Fibroblast of lung (primary cell): Measurements from ENCODE around the gene CPA4. TPM values are rescaled to one million over a fixed set of nuclear protein-coding genes. Genes with fewer than 3 reads are reported as not detected.

Experiments
- DNase-seq, 2 donors: peaks; one replicate each; pipeline versions ENCODE4 v3.0.0 to v3.0.0-alpha.2; 2010; ENCODE audit warnings: low read depth in 2 of 2
- H2AFZ ChIP-seq: 2 replicates; pipeline ENCODE4 v1.5.1; 2012; ENCODE audit warnings: low read length, control low read depth, inconsistent platforms
- H3K27ac ChIP-seq: 2 replicates; pipeline ENCODE4 v1.5.1; 2011; ENCODE audit warnings: low read length, control low read depth; ENCODE audit not compliant: insufficient read depth
- H3K27me3 ChIP-seq: 2 replicates; pipeline ENCODE4 v1.5.1; 2011; ENCODE audit warnings: mild to moderate bottlenecking, low read length; ENCODE audit not compliant: control insufficient read depth, insufficient read depth
- H3K36me3 ChIP-seq: 2 replicates; pipeline ENCODE4 v1.5.1; 2011; ENCODE audit warnings: low read length; ENCODE audit not compliant: control insufficient read depth, insufficient read depth
- H3K4me1 ChIP-seq: 2 replicates; pipeline ENCODE4 v1.5.1; 2011; ENCODE audit warnings: low read length; ENCODE audit not compliant: control insufficient read depth, insufficient read depth; ENCODE audit errors: extremely low read depth
- H3K4me2 ChIP-seq: 2 replicates; pipeline ENCODE4 v1.5.1; 2011; ENCODE audit warnings: low read length, control low read depth; ENCODE audit not compliant: insufficient read depth; ENCODE audit errors: extremely low read depth
- H3K4me3 ChIP-seq, 4 experiments: fragments of 200-600 bp in 1 of 4; sonication (generic) in 1 of 4; replicated peaks in 1 of 4; 2 replicates each; pipeline ENCODE4 v1.5.1; 2011 to 2016; ENCODE audit warnings: low read length in 4 of 4, low read depth in 3 of 4, mild to moderate bottlenecking in 3 of 4, control low read depth in 2 of 4, inconsistent platforms in 1 of 4, mixed read lengths in 1 of 4; ENCODE audit not compliant: insufficient read depth in 1 of 4; ENCODE audit errors: control extremely low read depth in 1 of 4
- H3K79me2 ChIP-seq: 2 replicates; pipeline ENCODE4 v1.5.1; 2012; ENCODE audit warnings: mild to moderate bottlenecking, low read length, inconsistent platforms; ENCODE audit not compliant: control insufficient read depth, insufficient read depth
- H3K9ac ChIP-seq: 2 replicates; pipeline ENCODE4 v1.5.1; 2011; ENCODE audit warnings: mild to moderate bottlenecking, low read length, control low read depth; ENCODE audit not compliant: insufficient read depth
- H3K9me3 ChIP-seq: 2 replicates; pipeline ENCODE4 v1.5.1; 2012; ENCODE audit warnings: low read depth, low read length; ENCODE audit not compliant: control insufficient read depth, insufficient read depth
- H4K20me1 ChIP-seq: 2 replicates; pipeline ENCODE4 v1.5.1; 2011; ENCODE audit warnings: low read length; ENCODE audit not compliant: control insufficient read depth, insufficient read depth; ENCODE audit errors: extremely low read depth
- EZH2 ChIP-seq: IDR thresholded peaks from 2 replicates; pipeline ENCODE4 v1.5.1; 2012; ENCODE audit warnings: low read length, control low read depth, mild to moderate bottlenecking; ENCODE audit errors: missing control alignments
- polyA plus RNA-seq, 2 donors: library from polyadenylated mRNA; depleted of rRNA in 1 of 2; stranded (reverse) in 1 of 2; unstranded in 1 of 2; fragments of >200 nt; gene quantifications; 2 replicates each; pipeline ENCODE4 v1.2.1, GENCODE V29; 2011 to 2012; ENCODE audit warnings: missing spikeins in 1 of 2
- total RNA-seq: library from RNA; depleted of rRNA; stranded (reverse); fragments of >200 nt; gene quantifications from 2 replicates; pipeline ENCODE4 v1.2.1, GENCODE V29; 2014
- TF ChIP-seq, protein P1 (sequence below), 2 donors: IDR thresholded peaks in 1 of 2; conservative IDR thresholded peaks in 1 of 2; 1 replicate in 1 of 2; 2 replicates in 1 of 2; pipeline ENCODE4 v1.5.1; 2011 to 2012; ENCODE audit warnings: low read length in 2 of 2, control low read depth in 1 of 2, inconsistent platforms in 1 of 2, low read depth in 1 of 2, mild to moderate bottlenecking in 1 of 2

The CPA4 gene
- total and polyA plus RNA-seq, 2 donors (not counting 1 experiment from before 2014, with no cell fraction given), result 6.4 to 48.3 TPM

DNA sequence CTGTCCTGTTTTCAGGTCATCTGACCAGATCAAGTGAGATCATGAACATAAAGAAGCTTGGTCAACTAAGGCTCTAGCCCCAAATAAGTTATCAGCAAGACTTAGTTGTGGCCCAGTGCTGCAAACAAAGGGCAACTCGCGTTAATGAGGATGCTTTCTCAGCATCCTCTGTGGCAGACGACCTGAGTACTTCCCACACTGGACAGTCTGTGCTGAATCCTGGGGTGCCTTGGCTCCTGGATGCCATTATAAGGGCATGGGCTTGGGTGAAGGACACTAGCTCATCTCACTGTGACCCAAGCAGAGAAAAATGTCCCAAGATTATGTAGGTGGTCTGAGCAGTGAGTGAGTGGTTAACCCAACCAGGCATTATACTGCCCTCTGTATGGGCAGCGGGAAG, 65.5 kb downstream of the CPA4 start:
- Histone ChIP-seq H3K27me3 (no peaks in the 10 kb centered on the region), H3K4me3 (no peak overlapping the region), H2AFZ (no peak overlapping the region), H3K27ac (no peak overlapping the region), H3K9ac (no peak overlapping the region), H3K9me3 (no peaks in the 10 kb centered on the region), H4K20me1 (no peaks in the 10 kb centered on the region), H3K36me3 (no peaks in the 10 kb centered on the region), H3K79me2 (no peaks in the 10 kb centered on the region), H3K4me1 (peaks cover 17% of the 10 kb centered on the region), H3K4me2 (no peak overlapping the region)
- TF ChIP-seq, protein P1, sequence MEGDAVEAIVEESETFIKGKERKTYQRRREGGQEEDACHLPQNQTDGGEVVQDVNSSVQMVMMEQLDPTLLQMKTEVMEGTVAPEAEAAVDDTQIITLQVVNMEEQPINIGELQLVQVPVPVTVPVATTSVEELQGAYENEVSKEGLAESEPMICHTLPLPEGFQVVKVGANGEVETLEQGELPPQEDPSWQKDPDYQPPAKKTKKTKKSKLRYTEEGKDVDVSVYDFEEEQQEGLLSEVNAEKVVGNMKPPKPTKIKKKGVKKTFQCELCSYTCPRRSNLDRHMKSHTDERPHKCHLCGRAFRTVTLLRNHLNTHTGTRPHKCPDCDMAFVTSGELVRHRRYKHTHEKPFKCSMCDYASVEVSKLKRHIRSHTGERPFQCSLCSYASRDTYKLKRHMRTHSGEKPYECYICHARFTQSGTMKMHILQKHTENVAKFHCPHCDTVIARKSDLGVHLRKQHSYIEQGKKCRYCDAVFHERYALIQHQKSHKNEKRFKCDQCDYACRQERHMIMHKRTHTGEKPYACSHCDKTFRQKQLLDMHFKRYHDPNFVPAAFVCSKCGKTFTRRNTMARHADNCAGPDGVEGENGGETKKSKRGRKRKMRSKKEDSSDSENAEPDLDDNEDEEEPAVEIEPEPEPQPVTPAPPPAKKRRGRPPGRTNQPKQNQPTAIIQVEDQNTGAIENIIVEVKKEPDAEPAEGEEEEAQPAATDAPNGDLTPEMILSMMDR (conservative IDR thresholded peaks at IDR 0.05 in 1 of 2, IDR thresholded peaks at IDR 0.05 in 1 of 2; ENCODE audit: low read depth in 1 of 2, low read length in 2 of 2), result no peak
- no peak for TF ChIP-seq EZH2
- no peak for DNase-seq

DNA sequence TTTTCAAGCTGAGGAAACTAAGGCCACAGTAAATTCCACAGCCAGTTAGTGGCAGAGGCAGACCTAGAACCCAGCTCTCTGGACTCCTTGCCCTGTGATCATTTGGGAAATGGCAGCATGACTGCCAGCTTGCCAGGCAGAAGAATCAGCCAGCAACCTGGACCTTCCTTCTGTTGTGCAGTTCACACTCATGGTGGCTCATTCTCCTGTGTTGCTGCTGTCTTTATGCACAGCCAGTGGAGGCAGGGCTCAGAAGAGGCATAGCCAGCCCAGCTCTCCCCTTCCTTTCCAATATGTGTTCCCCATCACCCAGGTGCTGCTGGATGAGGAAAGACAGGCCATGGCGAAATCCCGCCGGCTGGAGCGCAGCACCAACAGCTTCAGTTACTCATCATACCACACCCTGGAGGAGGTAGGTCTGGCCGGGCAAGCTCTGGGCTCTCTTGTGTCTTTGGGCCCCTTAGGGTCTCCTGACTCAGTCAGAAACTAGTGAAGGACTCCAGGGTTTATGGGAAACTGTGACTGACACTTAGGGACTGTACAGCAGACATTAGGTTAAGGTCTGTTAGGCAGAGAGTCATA, 66.4 kb downstream of the CPA4 start:
- peaks cover 17% of the 10 kb centered on the region for H3K4me1 ChIP-seq
- no peaks in the 10 kb centered on the region for H4K20me1 ChIP-seq
- no peak for DNase-seq
- no peak overlapping the region for H3K4me3 ChIP-seq
- no peak overlapping the region for H3K27ac ChIP-seq
- H3K79me2 ChIP-seq, result no peaks in the 10 kb centered on the region
- no peak for TF ChIP-seq EZH2
- TF ChIP-seq, protein P1 (conservative IDR thresholded peaks at IDR 0.05 in 1 of 2, IDR thresholded peaks at IDR 0.05 in 1 of 2; ENCODE audit: low read depth in 1 of 2, low read length in 2 of 2), result no peak
- no peak overlapping the region for H3K9ac ChIP-seq
- no peaks in the 10 kb centered on the region for H3K9me3 ChIP-seq
- H2AFZ ChIP-seq, result no peak overlapping the region
- H3K27me3 ChIP-seq, result no peaks in the 10 kb centered on the region
- H3K36me3 ChIP-seq, result no peaks in the 10 kb centered on the region
- no peak overlapping the region for H3K4me2 ChIP-seq

DNA sequence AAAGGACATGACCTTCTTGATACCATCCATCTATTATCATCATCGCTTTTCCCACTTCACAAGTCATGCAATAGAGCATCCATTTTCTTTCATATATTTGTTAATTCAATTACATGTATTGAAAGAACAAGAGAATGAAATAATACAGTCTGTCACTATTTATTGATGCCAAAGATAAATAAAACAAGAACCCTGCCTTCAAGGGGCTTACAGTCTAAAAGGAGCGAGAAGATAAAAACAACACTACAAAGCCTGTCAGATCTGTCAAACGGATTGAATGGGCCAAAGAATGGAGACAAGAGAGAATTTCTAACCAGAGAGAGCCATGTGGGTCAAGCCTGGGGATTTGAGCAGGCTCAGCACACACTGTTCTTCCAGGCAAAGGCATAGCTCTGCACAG, 67.6 kb downstream of the CPA4 start:
- H3K79me2 ChIP-seq, result no peaks in the 10 kb centered on the region
- H2AFZ ChIP-seq, result no peak overlapping the region
- H3K4me2 ChIP-seq, result no peak overlapping the region
- H3K9me3 ChIP-seq, result no peaks in the 10 kb centered on the region
- TF ChIP-seq EZH2, result no peak
- TF ChIP-seq, protein P1 (conservative IDR thresholded peaks at IDR 0.05 in 1 of 2, IDR thresholded peaks at IDR 0.05 in 1 of 2; ENCODE audit: low read depth in 1 of 2, low read length in 2 of 2), result no peak
- no peak overlapping the region for H3K27ac ChIP-seq
- DNase-seq, result no peak
- H3K4me1 ChIP-seq, result peaks cover 17% of the 10 kb centered on the region
- no peaks in the 10 kb centered on the region for H4K20me1 ChIP-seq
- H3K27me3 ChIP-seq, result no peaks in the 10 kb centered on the region
- H3K4me3 ChIP-seq, result no peak overlapping the region
- no peak overlapping the region for H3K9ac ChIP-seq
- no peaks in the 10 kb centered on the region for H3K36me3 ChIP-seq
